Measurements from ENCODE around the gene QTRT2.

DNA sequence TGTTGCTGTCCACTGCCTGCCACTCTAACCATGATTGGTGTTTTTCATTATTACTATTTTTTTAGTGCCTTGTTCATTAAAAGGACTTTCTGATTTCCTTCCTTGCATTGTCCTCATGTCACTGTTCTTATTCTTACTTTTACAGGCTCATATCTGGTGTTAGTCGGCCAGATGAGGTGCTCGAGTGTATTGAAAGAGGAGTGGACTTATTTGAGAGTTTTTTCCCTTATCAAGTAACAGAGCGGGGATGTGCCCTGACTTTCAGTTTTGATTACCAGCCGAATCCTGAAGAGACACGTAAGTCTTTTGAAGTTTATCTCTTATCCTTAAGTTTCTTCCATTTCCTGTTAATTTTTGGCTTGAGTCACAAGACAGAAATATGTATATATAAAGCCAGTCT, 23.2 kb downstream of the QTRT2 start:
- TF ChIP-seq, protein P1, sequence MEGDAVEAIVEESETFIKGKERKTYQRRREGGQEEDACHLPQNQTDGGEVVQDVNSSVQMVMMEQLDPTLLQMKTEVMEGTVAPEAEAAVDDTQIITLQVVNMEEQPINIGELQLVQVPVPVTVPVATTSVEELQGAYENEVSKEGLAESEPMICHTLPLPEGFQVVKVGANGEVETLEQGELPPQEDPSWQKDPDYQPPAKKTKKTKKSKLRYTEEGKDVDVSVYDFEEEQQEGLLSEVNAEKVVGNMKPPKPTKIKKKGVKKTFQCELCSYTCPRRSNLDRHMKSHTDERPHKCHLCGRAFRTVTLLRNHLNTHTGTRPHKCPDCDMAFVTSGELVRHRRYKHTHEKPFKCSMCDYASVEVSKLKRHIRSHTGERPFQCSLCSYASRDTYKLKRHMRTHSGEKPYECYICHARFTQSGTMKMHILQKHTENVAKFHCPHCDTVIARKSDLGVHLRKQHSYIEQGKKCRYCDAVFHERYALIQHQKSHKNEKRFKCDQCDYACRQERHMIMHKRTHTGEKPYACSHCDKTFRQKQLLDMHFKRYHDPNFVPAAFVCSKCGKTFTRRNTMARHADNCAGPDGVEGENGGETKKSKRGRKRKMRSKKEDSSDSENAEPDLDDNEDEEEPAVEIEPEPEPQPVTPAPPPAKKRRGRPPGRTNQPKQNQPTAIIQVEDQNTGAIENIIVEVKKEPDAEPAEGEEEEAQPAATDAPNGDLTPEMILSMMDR (IDR thresholded peaks at IDR 0.05; ENCODE audit: poor library complexity, severe bottlenecking), result no peak
- TF ChIP-seq POLR2AphosphoS5 (IDR thresholded peaks at IDR 0.05) (no peak), EZH2 (IDR thresholded peaks at IDR 0.05; ENCODE audit: borderline replicate concordance, insufficient read depth, low read length, poor library complexity, severe bottlenecking) (no peak), TAF1 (IDR thresholded peaks at IDR 0.05; ENCODE audit: low read depth) (no peak), EP300 (conservative IDR thresholded peaks at IDR 0.05; ENCODE audit: poor library complexity, severe bottlenecking) (no peak), MXI1 (conservative IDR thresholded peaks at IDR 0.05; ENCODE audit: poor library complexity, severe bottlenecking) (no peak), RAD21 (conservative IDR thresholded peaks at IDR 0.05) (no peak), SMC3 (conservative IDR thresholded peaks at IDR 0.05; ENCODE audit: poor library complexity) (no peak)
- TF ChIP-seq, protein P2, sequence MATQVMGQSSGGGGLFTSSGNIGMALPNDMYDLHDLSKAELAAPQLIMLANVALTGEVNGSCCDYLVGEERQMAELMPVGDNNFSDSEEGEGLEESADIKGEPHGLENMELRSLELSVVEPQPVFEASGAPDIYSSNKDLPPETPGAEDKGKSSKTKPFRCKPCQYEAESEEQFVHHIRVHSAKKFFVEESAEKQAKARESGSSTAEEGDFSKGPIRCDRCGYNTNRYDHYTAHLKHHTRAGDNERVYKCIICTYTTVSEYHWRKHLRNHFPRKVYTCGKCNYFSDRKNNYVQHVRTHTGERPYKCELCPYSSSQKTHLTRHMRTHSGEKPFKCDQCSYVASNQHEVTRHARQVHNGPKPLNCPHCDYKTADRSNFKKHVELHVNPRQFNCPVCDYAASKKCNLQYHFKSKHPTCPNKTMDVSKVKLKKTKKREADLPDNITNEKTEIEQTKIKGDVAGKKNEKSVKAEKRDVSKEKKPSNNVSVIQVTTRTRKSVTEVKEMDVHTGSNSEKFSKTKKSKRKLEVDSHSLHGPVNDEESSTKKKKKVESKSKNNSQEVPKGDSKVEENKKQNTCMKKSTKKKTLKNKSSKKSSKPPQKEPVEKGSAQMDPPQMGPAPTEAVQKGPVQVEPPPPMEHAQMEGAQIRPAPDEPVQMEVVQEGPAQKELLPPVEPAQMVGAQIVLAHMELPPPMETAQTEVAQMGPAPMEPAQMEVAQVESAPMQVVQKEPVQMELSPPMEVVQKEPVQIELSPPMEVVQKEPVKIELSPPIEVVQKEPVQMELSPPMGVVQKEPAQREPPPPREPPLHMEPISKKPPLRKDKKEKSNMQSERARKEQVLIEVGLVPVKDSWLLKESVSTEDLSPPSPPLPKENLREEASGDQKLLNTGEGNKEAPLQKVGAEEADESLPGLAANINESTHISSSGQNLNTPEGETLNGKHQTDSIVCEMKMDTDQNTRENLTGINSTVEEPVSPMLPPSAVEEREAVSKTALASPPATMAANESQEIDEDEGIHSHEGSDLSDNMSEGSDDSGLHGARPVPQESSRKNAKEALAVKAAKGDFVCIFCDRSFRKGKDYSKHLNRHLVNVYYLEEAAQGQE (IDR thresholded peaks at IDR 0.05; ENCODE audit: borderline replicate concordance), result no peak
